Measurements from ENCODE around the gene SDK2.

Gene SDK2

GRCh38 chr17:73482894-73483293 is 161.4 kb downstream of the SDK2 start:
- no peak for TF ChIP-seq CTCF (IDR thresholded peaks at IDR 0.05; ENCODE audit: low read depth, low read length)
- DNase-seq (ENCODE audit: extremely low read depth, low read depth) = no peak

GRCh38 chr17:73482251-73482716 is 162.0 kb downstream of the SDK2 start:
- DNase-seq (ENCODE audit: extremely low read depth, low read depth) = no peak
- no peak for TF ChIP-seq CTCF (IDR thresholded peaks at IDR 0.05; ENCODE audit: low read depth, low read length)

- no peak for TF ChIP-seq CTCF (IDR thresholded peaks at IDR 0.05; ENCODE audit: low read depth, low read length)
- DNase-seq (ENCODE audit: extremely low read depth, low read depth) = no peak
Measured at GRCh38 chr17:73481676-73482075, 162.6 kb downstream of the SDK2 start.

GRCh38 chr17:73480740-73481139 is 163.5 kb downstream of the SDK2 start:
- DNase-seq (ENCODE audit: extremely low read depth, low read depth) = no peak
- no peak for TF ChIP-seq CTCF (IDR thresholded peaks at IDR 0.05; ENCODE audit: low read depth, low read length)

GRCh38 chr17:73478768-73479424 is 165.3 kb downstream of the SDK2 start:
- TF ChIP-seq CTCF (IDR thresholded peaks at IDR 0.05; ENCODE audit: low read depth, low read length) = no peak; the same call in 1 of the 2 replicates
- no peak for DNase-seq (ENCODE audit: extremely low read depth, low read depth)

- no peak for DNase-seq (ENCODE audit: extremely low read depth, low read depth)
- TF ChIP-seq CTCF (IDR thresholded peaks at IDR 0.05; ENCODE audit: low read depth, low read length) = no peak
Measured at GRCh38 chr17:73478334-73478733, 165.9 kb downstream of the SDK2 start.

GRCh38 chr17:73476890-73477350 is 167.3 kb downstream of the SDK2 start:
- no peak for DNase-seq (ENCODE audit: extremely low read depth, low read depth)
- TF ChIP-seq CTCF (IDR thresholded peaks at IDR 0.05; ENCODE audit: low read depth, low read length) = no peak
